Neural crest cell (in vitro differentiated cells): ENCODE data around the gene ARHGAP33. TPM values are rescaled to one million over a fixed set of nuclear protein-coding genes. Genes with fewer than 3 reads are reported as not detected.

Source experiments
- DNase-seq: peaks from one replicate; pipeline ENCODE4 v3.0.0; 2021; ENCODE audit warnings: low read depth, mixed read lengths, low spot score
- H3K27ac Mint-ChIP-seq: one replicate; pipeline ENCODE4 v1.8.0; 2021; ENCODE audit warnings: mild to moderate bottlenecking, mixed read lengths; ENCODE audit not compliant: unreplicated experiment
- H3K27me3 Mint-ChIP-seq: 2 replicates; pipeline ENCODE4 v1.8.0; 2021; ENCODE audit warnings: low read depth, mild to moderate bottlenecking, mixed read lengths
- H3K36me3 Mint-ChIP-seq: 2 replicates; pipeline ENCODE4 v1.8.0; 2021; ENCODE audit warnings: low read depth, mild to moderate bottlenecking, mixed read lengths
- H3K4me1 Mint-ChIP-seq: 2 replicates; pipeline ENCODE4 v1.8.0; 2021; ENCODE audit warnings: mixed read lengths
- H3K4me3 Mint-ChIP-seq: one replicate; pipeline ENCODE4 v1.8.0; 2021; ENCODE audit warnings: mild to moderate bottlenecking, mixed read lengths
- H3K9me3 Mint-ChIP-seq: 2 replicates; pipeline ENCODE4 v1.8.0; 2021; ENCODE audit warnings: mixed read lengths
- total RNA-seq: library from RNA; stranded (reverse); gene quantifications from 2 replicates; pipeline ENCODE4 v1.2.1, GENCODE V29; 2021
- TF ChIP-seq, protein P1 (sequence below): fragments of 200-600 bp; sonication (generic); conservative IDR thresholded peaks from 2 replicates; pipeline ENCODE4 v1.5.0; 2021; ENCODE audit warnings: antibody characterized with exemption, mild to moderate bottlenecking

ARHGAP33 gene
- total RNA-seq, 1 donor from 2014 or later: 110 TPM

- TF ChIP-seq, protein P1, sequence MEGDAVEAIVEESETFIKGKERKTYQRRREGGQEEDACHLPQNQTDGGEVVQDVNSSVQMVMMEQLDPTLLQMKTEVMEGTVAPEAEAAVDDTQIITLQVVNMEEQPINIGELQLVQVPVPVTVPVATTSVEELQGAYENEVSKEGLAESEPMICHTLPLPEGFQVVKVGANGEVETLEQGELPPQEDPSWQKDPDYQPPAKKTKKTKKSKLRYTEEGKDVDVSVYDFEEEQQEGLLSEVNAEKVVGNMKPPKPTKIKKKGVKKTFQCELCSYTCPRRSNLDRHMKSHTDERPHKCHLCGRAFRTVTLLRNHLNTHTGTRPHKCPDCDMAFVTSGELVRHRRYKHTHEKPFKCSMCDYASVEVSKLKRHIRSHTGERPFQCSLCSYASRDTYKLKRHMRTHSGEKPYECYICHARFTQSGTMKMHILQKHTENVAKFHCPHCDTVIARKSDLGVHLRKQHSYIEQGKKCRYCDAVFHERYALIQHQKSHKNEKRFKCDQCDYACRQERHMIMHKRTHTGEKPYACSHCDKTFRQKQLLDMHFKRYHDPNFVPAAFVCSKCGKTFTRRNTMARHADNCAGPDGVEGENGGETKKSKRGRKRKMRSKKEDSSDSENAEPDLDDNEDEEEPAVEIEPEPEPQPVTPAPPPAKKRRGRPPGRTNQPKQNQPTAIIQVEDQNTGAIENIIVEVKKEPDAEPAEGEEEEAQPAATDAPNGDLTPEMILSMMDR: no peak
- no peak overlapping the region for H3K27ac Mint-ChIP-seq
- H3K9me3 Mint-ChIP-seq: no peaks in the 10 kb centered on the region
- peaks cover 7% of the 10 kb centered on the region for H3K36me3 Mint-ChIP-seq
- DNase-seq: no peak
- peaks cover 19% of the 10 kb centered on the region for H3K4me1 Mint-ChIP-seq
- peaks cover 4% of the 10 kb centered on the region for H3K27me3 Mint-ChIP-seq
- peak overlapping the region; percentile 89 for H3K4me3 Mint-ChIP-seq
Measured at GRCh38 chr19:35739275-35740107, 35.9 kb upstream of the ARHGAP33 start.

DNA sequence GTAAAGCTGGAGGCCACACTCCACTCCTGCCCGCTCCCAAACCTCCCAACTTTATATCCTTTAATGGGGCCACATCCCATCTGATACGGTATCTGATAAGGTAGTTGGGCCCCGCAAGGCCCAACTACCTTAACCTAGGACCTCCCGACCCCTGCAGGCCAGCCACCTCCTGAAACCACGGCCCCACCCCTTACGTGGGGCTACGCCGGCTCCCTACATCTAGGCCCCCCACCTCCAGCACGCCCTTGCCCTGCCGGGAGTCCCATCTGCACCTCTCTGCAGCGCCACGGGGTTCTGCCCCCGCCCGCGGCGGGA is 35.3 kb upstream of the ARHGAP33 start:
- Mint-ChIP-seq H3K4me1 (peaks cover 22% of the 10 kb centered on the region), H3K27ac (no peak overlapping the region), H3K36me3 (peaks cover 2% of the 10 kb centered on the region), H3K9me3 (no peaks in the 10 kb centered on the region), H3K27me3 (peaks cover 4% of the 10 kb centered on the region), H3K4me3 (peak overlapping the region; percentile 89)
- DNase-seq: no peak
- TF ChIP-seq, protein P1: no peak

DNA sequence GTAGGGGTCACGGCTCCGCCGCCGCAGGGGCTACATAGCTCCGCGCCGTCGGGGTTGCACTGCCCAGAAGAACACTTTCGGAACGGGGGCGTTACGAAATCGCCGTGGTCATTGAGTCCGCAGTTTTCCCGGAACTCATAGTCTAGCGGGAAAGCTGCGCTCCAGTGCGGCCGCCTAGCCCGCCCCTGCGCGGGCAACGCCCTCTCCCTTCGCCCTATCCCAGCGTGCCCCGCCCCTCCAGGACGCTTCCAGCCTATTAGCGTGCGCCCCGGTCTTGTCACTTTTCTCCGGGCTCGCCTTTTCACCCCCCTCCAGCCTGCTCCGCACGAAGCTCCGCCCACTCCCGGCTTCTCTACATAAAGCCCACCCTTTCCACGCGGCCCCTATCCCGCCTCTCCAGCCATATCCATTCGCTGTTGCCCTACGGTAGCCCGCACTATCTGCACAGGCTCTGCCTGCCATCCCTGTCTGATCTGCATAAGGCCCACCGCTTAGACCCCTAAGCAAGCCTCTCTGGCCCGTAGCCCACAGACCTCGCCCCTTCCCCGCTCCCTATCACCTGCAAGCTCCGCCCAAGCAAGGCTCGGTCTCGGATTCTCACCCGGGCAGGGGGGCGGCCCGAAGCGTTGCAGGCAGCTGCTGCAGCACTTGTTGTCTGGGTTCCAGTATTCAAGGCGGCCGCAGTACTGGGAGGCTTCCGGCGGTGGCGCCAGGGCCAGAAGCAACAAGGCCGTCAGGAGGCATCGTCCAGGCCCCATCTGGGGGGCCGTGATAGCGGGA is 34.8 kb upstream of the ARHGAP33 start:
- Mint-ChIP-seq H3K27ac (peak overlapping the region; percentile 98), H3K27me3 (peaks cover 4% of the 10 kb centered on the region), H3K4me1 (peaks cover 27% of the 10 kb centered on the region), H3K4me3 (peak overlapping the region; percentile 89), H3K9me3 (no peaks in the 10 kb centered on the region), H3K36me3 (peaks cover 2% of the 10 kb centered on the region)
- peak; percentile 98 for DNase-seq
- TF ChIP-seq, protein P1: peak; percentile 53

GRCh38 chr19:35741203-35741515 is 34.2 kb upstream of the ARHGAP33 start:
- TF ChIP-seq, protein P1: peak; percentile 45
- Mint-ChIP-seq H3K4me3 (peak overlapping the region; percentile 89), H3K27me3 (peaks cover 4% of the 10 kb centered on the region), H3K4me1 (peaks cover 33% of the 10 kb centered on the region), H3K9me3 (no peaks in the 10 kb centered on the region), H3K27ac (peak overlapping the region; percentile 98), H3K36me3 (peaks cover 2% of the 10 kb centered on the region)
- no peak for DNase-seq

DNA sequence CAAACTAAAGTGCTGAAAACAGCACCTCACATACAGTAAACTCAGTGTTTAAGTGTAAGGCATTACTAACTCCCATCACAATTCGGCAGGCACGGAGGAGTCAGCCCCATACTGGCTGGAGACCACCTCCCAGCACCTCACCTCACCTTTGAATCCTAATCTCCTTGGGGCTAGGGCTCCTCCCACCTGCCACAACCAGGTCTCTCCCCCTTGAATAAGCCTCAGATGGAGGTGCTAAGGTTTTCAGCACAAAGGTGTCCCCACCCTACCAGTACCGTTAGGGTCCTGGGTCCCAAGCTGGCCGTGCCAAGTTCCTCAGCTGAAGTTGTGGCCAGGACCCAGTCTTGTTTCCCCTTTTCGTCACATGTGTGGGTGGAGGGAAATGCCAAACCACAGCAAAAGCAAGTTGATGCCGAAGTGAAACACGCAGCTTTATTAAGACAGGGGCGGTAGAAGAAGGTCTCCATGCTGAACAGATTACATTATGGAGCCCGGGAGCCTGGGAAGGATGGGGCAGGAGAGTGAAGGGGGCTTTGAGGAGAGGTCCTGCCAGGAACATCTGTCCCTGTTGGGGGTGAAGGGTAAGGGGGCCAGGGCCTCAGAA is 33.1 kb upstream of the ARHGAP33 start, which contains the start of gene IGFLR1:
Gene IGFLR1 (minus strand): TSS at position 332 of the 604 bp plus-strand sequence. CDS start 1,272 bp downstream, outside the sequence.
- peaks cover 4% of the 10 kb centered on the region for H3K27me3 Mint-ChIP-seq
- H3K4me1 Mint-ChIP-seq: peaks cover 39% of the 10 kb centered on the region
- peak within 1 kb of the TSS; percentile 97 for H3K4me3 Mint-ChIP-seq
- peak within 1 kb of the TSS; percentile 94 for H3K27ac Mint-ChIP-seq
- DNase-seq: no peak
- H3K36me3 Mint-ChIP-seq: peaks cover 2% of the 10 kb centered on the region
- TF ChIP-seq, protein P1: no peak
- no peaks in the 10 kb centered on the region for H3K9me3 Mint-ChIP-seq
